ENCODE results near the gene PDLIM7.
"Not testable (repeated sequence)": the region's sequence is repeated elsewhere in the genome, so short reads cannot be mapped to it uniquely, and the experiment has no call there.

The PDLIM7 gene

GRCh38 chr5:177497292-177498012 lies at the start of gene PDLIM7:
PDLIM7 (minus strand) TSS chr5:177497604; CDS start chr5:177496512, 1,092 bp downstream.
- DNase-seq (ENCODE audit: low spot score): peak; percentile 100

GRCh38 chr5:177546258-177546741 lies 48.9 kb upstream of the PDLIM7 start:
- no peak for DNase-seq (ENCODE audit: low spot score)

GRCh38 chr5:177545487-177546257 lies 48.3 kb upstream of the PDLIM7 start:
- no peak for DNase-seq (ENCODE audit: low spot score)

GRCh38 chr5:177542816-177543465 lies 45.5 kb upstream of the PDLIM7 start:
- DNase-seq (ENCODE audit: low spot score): no peak

- no peak for DNase-seq (ENCODE audit: low spot score)
Measured at GRCh38 chr5:177540438-177540837, 43.0 kb upstream of the PDLIM7 start.

- no peak for DNase-seq (ENCODE audit: low spot score)
Measured at GRCh38 chr5:177539411-177539810, 42.0 kb upstream of the PDLIM7 start.

- DNase-seq (ENCODE audit: low spot score): no peak
Measured at GRCh38 chr5:177538876-177539275, 41.5 kb upstream of the PDLIM7 start.

GRCh38 chr5:177537389-177538361 lies 40.3 kb upstream of the PDLIM7 start:
- peak; percentile 83 for DNase-seq (ENCODE audit: low spot score)

- DNase-seq (ENCODE audit: low spot score): no peak
Measured at GRCh38 chr5:177536386-177536785, 39.0 kb upstream of the PDLIM7 start.

GRCh38 chr5:177535125-177535524 lies 37.7 kb upstream of the PDLIM7 start:
- no peak for DNase-seq (ENCODE audit: low spot score)

- not testable (repeated sequence) for DNase-seq (ENCODE audit: low spot score)
Measured at GRCh38 chr5:177534433-177534832, 37.0 kb upstream of the PDLIM7 start.

- no peak for DNase-seq (ENCODE audit: low spot score)
Measured at GRCh38 chr5:177531209-177531940, 34.0 kb upstream of the PDLIM7 start.

GRCh38 chr5:177530638-177531037 lies 33.2 kb upstream of the PDLIM7 start:
- DNase-seq (ENCODE audit: low spot score): no peak

GRCh38 chr5:177529247-177530203 lies 32.1 kb upstream of the PDLIM7 start:
- no peak for DNase-seq (ENCODE audit: low spot score)

GRCh38 chr5:177528631-177529030 lies 31.2 kb upstream of the PDLIM7 start:
- no peak for DNase-seq (ENCODE audit: low spot score)

GRCh38 chr5:177527595-177527994 lies 30.2 kb upstream of the PDLIM7 start:
- DNase-seq (ENCODE audit: low spot score): no peak

- DNase-seq (ENCODE audit: low spot score): no peak
Measured at GRCh38 chr5:177526791-177527190, 29.4 kb upstream of the PDLIM7 start.

GRCh38 chr5:177526191-177526590 lies 28.8 kb upstream of the PDLIM7 start:
- DNase-seq (ENCODE audit: low spot score): no peak

GRCh38 chr5:177524941-177525655 lies 27.7 kb upstream of the PDLIM7 start:
- DNase-seq (ENCODE audit: low spot score): no peak

Data from HuH-7.5 (cell line).